8988T (cell line): ENCODE data around the gene CRHR2.

Experiments used
- DNase-seq: peaks from one replicate; pipeline ENCODE4 v3.0.0; 2011

CRHR2 gene

GRCh38 chr7:30674876-30675275, 7.4 kb downstream of the CRHR2 start:
- no peak for DNase-seq

GRCh38 chr7:30674420-30674819, 7.8 kb downstream of the CRHR2 start:
- DNase-seq, result no peak

- DNase-seq, result no peak
Measured at GRCh38 chr7:30671793-30672465, 10.3 kb downstream of the CRHR2 start.

- DNase-seq, result no peak
Measured at GRCh38 chr7:30668102-30668501, 14.2 kb downstream of the CRHR2 start.

GRCh38 chr7:30667172-30667571, 15.1 kb downstream of the CRHR2 start:
- DNase-seq, result no peak

- no peak for DNase-seq
Measured at GRCh38 chr7:30665449-30665848, 16.8 kb downstream of the CRHR2 start.

- no peak for DNase-seq
Measured at GRCh38 chr7:30665043-30665442, 17.2 kb downstream of the CRHR2 start.

- DNase-seq, result no peak
Measured at GRCh38 chr7:30664184-30664885, 17.9 kb downstream of the CRHR2 start.

GRCh38 chr7:30663414-30663813, 18.8 kb downstream of the CRHR2 start:
- DNase-seq, result no peak

GRCh38 chr7:30662431-30662939, 19.8 kb downstream of the CRHR2 start:
- no peak for DNase-seq

- DNase-seq, result no peak
Measured at GRCh38 chr7:30661926-30662325, 20.3 kb downstream of the CRHR2 start.

- no peak for DNase-seq
Measured at GRCh38 chr7:30660331-30661255, 21.7 kb downstream of the CRHR2 start.

GRCh38 chr7:30659312-30659711, 22.9 kb downstream of the CRHR2 start:
- DNase-seq, result no peak

GRCh38 chr7:30658479-30659074, 23.7 kb downstream of the CRHR2 start:
- no peak for DNase-seq

GRCh38 chr7:30657131-30657530, 25.1 kb downstream of the CRHR2 start:
- DNase-seq, result no peak

- DNase-seq, result no peak
Measured at GRCh38 chr7:30656006-30656957, 26.0 kb downstream of the CRHR2 start.

GRCh38 chr7:30655096-30655970, 26.9 kb downstream of the CRHR2 start:
- no peak for DNase-seq

- DNase-seq, result no peak
Measured at GRCh38 chr7:30654296-30655090, 27.8 kb downstream of the CRHR2 start.

GRCh38 chr7:30652698-30653641, 29.3 kb downstream of the CRHR2 start:
- no peak for DNase-seq
